B cell (primary cell): ENCODE measurements around the gene KRTAP19-5. TPM values are rescaled to one million over a fixed set of nuclear protein-coding genes. Genes with fewer than 3 reads are reported as not detected.

ENCODE experiments used
- ATAC-seq: fragments of 200-7000 bp; cut with Tn5 transposase; one replicate; pipeline ENCODE4 v1.10.0; 2021; ENCODE audit warnings: low read depth, mild to moderate bottlenecking, moderate number of reproducible peaks, moderate library complexity
- CTCF ChIA-PET: fragments of 350-600 bp; sonication (Branson Sonifier 250); formaldehyde crosslinking; loops from one replicate; lab custom pipeline; 2021; ENCODE audit warnings: antibody characterized with exemption, inconsistent platforms; lab: Charles Lee
- POLR2A ChIA-PET: fragments of 350-600 bp; sonication (Branson Sonifier 250); formaldehyde crosslinking; loops from one replicate; lab custom pipeline; 2021; ENCODE audit warnings: antibody characterized with exemption; lab: Charles Lee
- DNase-seq: peaks from one replicate; pipeline ENCODE4 v3.0.0; 2013
- H2AFZ ChIP-seq: 2 replicates; pipeline ENCODE4 v1.6.1; 2012; ENCODE audit warnings: mild to moderate bottlenecking, low read depth, low read length; ENCODE audit not compliant: insufficient read depth, poor library complexity, severe bottlenecking
- H3K27ac ChIP-seq, 2 donors: 1 replicate in 1 of 2; 2 replicates in 1 of 2; pipeline ENCODE4 v1.5.1; 2012 to 2013; ENCODE audit warnings: low read length in 2 of 2, mild to moderate bottlenecking in 2 of 2, moderate library complexity in 1 of 2
- H3K27me3 ChIP-seq, 4 experiments: fragments of 200-600 bp in 1 of 4; sonication (generic) in 1 of 4; replicated peaks in 1 of 4; 1 replicate in 2 of 4; 2 replicates in 2 of 4; pipeline versions ENCODE4 v1.6.1 to v1.7.0; 2013 to 2016; ENCODE audit warnings: low read length in 3 of 4, mild to moderate bottlenecking in 2 of 4, mixed read lengths in 1 of 4, moderate library complexity in 1 of 4; ENCODE audit not compliant: insufficient read depth in 4 of 4, control insufficient read depth in 3 of 4; ENCODE audit errors: control extremely low read depth in 1 of 4
- H3K36me3 ChIP-seq, 2 experiments: replicated peaks in 1 of 2; 1 replicate in 1 of 2; 2 replicates in 1 of 2; pipeline versions ENCODE4 v1.6.1 to v1.7.1; 2013; ENCODE audit warnings: low read length in 1 of 2; ENCODE audit not compliant: insufficient read depth in 2 of 2, control insufficient read depth in 1 of 2; ENCODE audit errors: control extremely low read depth in 1 of 2, extremely low read depth in 1 of 2
- H3K4me1 ChIP-seq, 2 donors: fragments of 200-600 bp in 1 of 2; sonication (generic) in 1 of 2; 1 replicate in 1 of 2; 2 replicates in 1 of 2; pipeline versions ENCODE4 v1.5.1 to v1.6.1; 2013 to 2017; ENCODE audit warnings: low read length in 2 of 2; ENCODE audit not compliant: control insufficient read depth in 2 of 2, insufficient read depth in 2 of 2
- H3K4me2 ChIP-seq: replicated peaks from 2 replicates; pipeline ENCODE3; 2012; ENCODE audit warnings: mild to moderate bottlenecking, low read depth, low read length; ENCODE audit not compliant: poor library complexity, severe bottlenecking
- H3K4me3 ChIP-seq, 5 experiments: fragments of 200-600 bp in 1 of 5; sonication (generic) in 1 of 5; 1 replicate in 3 of 5; 2 replicates in 2 of 5; pipeline versions ENCODE4 v1.5.1 to v1.7.0; 2011 to 2016; ENCODE audit warnings: low read length in 4 of 5, mild to moderate bottlenecking in 4 of 5, low read depth in 2 of 5, control low read depth in 1 of 5, moderate library complexity in 1 of 5; ENCODE audit not compliant: insufficient read depth in 1 of 5; ENCODE audit errors: control extremely low read depth in 1 of 5, extremely low read depth in 1 of 5
- H3K79me2 ChIP-seq: fragments of 200-600 bp; sonication (generic); one replicate; pipeline ENCODE4 v1.6.0; 2016; ENCODE audit warnings: low read length; ENCODE audit not compliant: control insufficient read depth, insufficient read depth
- H3K9ac ChIP-seq: fragments of 200-600 bp; sonication (generic); 2 replicates; pipeline ENCODE4 v1.6.1; 2017; ENCODE audit warnings: mild to moderate bottlenecking, low read length, moderate library complexity
- H3K9me3 ChIP-seq, 3 donors: one replicate each; pipeline versions ENCODE4 v1.6.1 to v1.7.1; 2013; ENCODE audit warnings: low read length in 2 of 3; ENCODE audit not compliant: control insufficient read depth in 2 of 3, insufficient read depth in 1 of 3; ENCODE audit errors: control extremely low read depth in 1 of 3
- H4K20me1 ChIP-seq: 2 replicates; pipeline ENCODE4 v1.6.0; 2012; ENCODE audit warnings: mild to moderate bottlenecking, low read length; ENCODE audit not compliant: insufficient read depth, control insufficient read depth, poor library complexity, severe bottlenecking
- H3K27ac Mint-ChIP-seq: one replicate; pipeline ENCODE4 v1.8.0; 2021; ENCODE audit warnings: mixed read lengths
- H3K27me3 Mint-ChIP-seq: one replicate; pipeline ENCODE4 v1.8.0; 2021; ENCODE audit warnings: mixed read lengths
- H3K4me1 Mint-ChIP-seq: one replicate; pipeline ENCODE4 v1.8.0; 2021; ENCODE audit warnings: mixed read lengths
- H3K4me3 Mint-ChIP-seq: one replicate; pipeline ENCODE4 v1.8.0; 2021; ENCODE audit warnings: mixed read lengths
- H3K9me3 Mint-ChIP-seq: one replicate; pipeline ENCODE4 v1.8.0; 2022; ENCODE audit warnings: mixed read lengths; ENCODE audit not compliant: insufficient read depth
- EZH2 ChIP-seq: IDR thresholded peaks from 2 replicates; pipeline ENCODE4 v1.6.1; 2012; ENCODE audit warnings: borderline replicate concordance, low read depth, mild to moderate bottlenecking, moderate library complexity, low read length; ENCODE audit not compliant: insufficient read depth, poor library complexity, severe bottlenecking
- WGBS: methylation state at CpG from one replicate; pipeline ENCODE4 v1.1.5; 2013; ENCODE audit warnings: missing lambda C conversion rate; ENCODE audit not compliant: insufficient coverage; 5-methylcytosine and 5-hydroxymethylcytosine counted together
- intact Hi-C: fragments of 100-400 bp; cut with micrococcal nuclease; formaldehyde crosslinking; loops from one replicate; pipeline ENCODE4 v1.10.0; 2022
- polyA plus RNA-seq: library from polyadenylated mRNA; depleted of rRNA; stranded (reverse); fragments of >200 nt; gene quantifications from 2 replicates; pipeline ENCODE4 v1.2.3, GENCODE V29; 2012
- total RNA-seq, 2 donors: library from RNA; stranded (reverse); fragments of 120-200 nt in 1 of 2; gene quantifications; 1 replicate in 1 of 2; 2 replicates in 1 of 2; pipeline versions ENCODE4 v1.2.3 to v1.2.4, GENCODE V29; 2013 to 2022
- TF ChIP-seq, protein P1 (sequence below): fragments of 200-600 bp; IDR thresholded peaks from one replicate; pipeline ENCODE4 v1.8.0; 2022; ENCODE audit warnings: antibody characterized with exemption, mild to moderate bottlenecking

KRTAP19-5 gene
- total and polyA plus RNA-seq, 2 donors (not counting 1 experiment from before 2014, with no cell fraction given): not detected

DNA sequence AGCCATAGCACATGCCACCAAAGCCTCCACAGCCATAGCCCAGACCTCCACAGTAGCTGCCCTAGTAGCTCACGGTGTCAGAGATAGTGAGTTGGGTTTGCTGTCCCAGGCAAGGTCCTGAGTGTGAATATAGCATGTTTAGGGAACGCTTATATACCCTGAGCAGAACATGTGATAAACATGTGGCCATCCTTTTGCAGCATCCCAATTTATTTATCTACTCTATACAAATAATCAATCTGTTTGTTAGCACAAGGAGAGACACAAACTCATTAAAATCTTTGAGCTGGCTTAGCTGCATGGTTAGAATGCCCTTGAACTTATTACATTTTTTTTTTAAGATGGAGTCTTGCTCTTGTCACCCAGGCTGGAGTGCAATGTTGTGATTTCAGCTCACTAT, 14.6 kb downstream of the KRTAP19-5 start, which contains the start of gene KRTAP19-2:
Gene KRTAP19-2, minus strand, starts transcription at position 101 of the 400 bp plus-strand sequence. Its CDS starts 88 bp downstream, at position 13.
- no peak within 1 kb of the TSS for H2AFZ ChIP-seq
- H3K9me3 ChIP-seq: peaks cover 0 to 10% (median 8%) of the 10 kb centered on the region in 3 donors
- H3K4me3 ChIP-seq: no peak within 1 kb of the TSS
- no peak within 1 kb of the TSS for H3K9ac ChIP-seq
- Mint-ChIP-seq H3K4me3 (no peak within 1 kb of the TSS), H3K27me3 (no peaks in the 10 kb centered on the region), H3K4me1 (no peaks in the 10 kb centered on the region), H3K9me3 (peaks cover 6% of the 10 kb centered on the region), H3K27ac (no peak within 1 kb of the TSS)
- H3K27me3 ChIP-seq: no peaks in the 10 kb centered on the region
- no peak within 1 kb of the TSS for H3K27ac ChIP-seq
- TF ChIP-seq, protein P1, sequence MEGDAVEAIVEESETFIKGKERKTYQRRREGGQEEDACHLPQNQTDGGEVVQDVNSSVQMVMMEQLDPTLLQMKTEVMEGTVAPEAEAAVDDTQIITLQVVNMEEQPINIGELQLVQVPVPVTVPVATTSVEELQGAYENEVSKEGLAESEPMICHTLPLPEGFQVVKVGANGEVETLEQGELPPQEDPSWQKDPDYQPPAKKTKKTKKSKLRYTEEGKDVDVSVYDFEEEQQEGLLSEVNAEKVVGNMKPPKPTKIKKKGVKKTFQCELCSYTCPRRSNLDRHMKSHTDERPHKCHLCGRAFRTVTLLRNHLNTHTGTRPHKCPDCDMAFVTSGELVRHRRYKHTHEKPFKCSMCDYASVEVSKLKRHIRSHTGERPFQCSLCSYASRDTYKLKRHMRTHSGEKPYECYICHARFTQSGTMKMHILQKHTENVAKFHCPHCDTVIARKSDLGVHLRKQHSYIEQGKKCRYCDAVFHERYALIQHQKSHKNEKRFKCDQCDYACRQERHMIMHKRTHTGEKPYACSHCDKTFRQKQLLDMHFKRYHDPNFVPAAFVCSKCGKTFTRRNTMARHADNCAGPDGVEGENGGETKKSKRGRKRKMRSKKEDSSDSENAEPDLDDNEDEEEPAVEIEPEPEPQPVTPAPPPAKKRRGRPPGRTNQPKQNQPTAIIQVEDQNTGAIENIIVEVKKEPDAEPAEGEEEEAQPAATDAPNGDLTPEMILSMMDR: no peak
- no peak for TF ChIP-seq EZH2
- no peaks in the 10 kb centered on the region for H3K79me2 ChIP-seq
- no peaks in the 10 kb centered on the region for H3K4me1 ChIP-seq
- no CpG with 5 or more reads among the region's 2 CpGs for WGBS
- DNase-seq (no peak), ATAC-seq (no peak)
- ChIA-PET POLR2A (no interaction called here), CTCF (no interaction called here)
- H3K4me2 ChIP-seq: no peak within 1 kb of the TSS
- H3K36me3 ChIP-seq: no peaks in the 10 kb centered on the region
- no peaks in the 10 kb centered on the region for H4K20me1 ChIP-seq
- intact Hi-C loops: no loop called here

DNA sequence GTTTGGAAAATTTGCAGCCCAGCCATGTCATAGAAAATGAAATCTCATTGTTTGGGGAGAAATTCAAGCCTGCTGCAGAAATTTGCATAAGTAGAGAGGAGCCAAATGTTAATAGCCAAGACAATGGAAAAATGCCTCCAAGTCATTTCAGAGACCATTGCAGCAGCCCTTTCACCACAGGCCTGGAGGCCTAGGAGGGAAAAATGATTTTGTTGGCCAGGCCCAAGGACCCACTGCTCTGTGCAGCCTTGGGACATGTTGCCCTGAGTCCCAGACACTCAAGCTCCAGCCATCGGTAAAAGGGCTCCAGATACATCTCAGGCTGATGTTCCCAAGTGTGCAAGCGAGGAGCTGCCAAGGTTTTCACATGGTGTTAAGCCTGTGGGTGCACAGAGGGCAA, 15.8 kb downstream of the KRTAP19-5 start:
- H3K4me3 Mint-ChIP-seq: no peak overlapping the region
- no peak overlapping the region for H3K9ac ChIP-seq
- no peak overlapping the region for H3K27ac ChIP-seq
- H3K27me3 Mint-ChIP-seq: no peaks in the 10 kb centered on the region
- no peak overlapping the region for H3K4me2 ChIP-seq
- ChIA-PET CTCF (no interaction called here), POLR2A (no interaction called here)
- no peaks in the 10 kb centered on the region for H3K4me1 Mint-ChIP-seq
- no peak overlapping the region for H3K4me3 ChIP-seq
- no peak overlapping the region for H3K27ac Mint-ChIP-seq
- intact Hi-C loops: no loop called here
- H3K9me3 Mint-ChIP-seq: peaks cover 6% of the 10 kb centered on the region
- DNase-seq: no peak
- H4K20me1 ChIP-seq: no peaks in the 10 kb centered on the region
- no peak overlapping the region for H2AFZ ChIP-seq
- no peaks in the 10 kb centered on the region for H3K27me3 ChIP-seq
- no peak for ATAC-seq
- no peaks in the 10 kb centered on the region for H3K36me3 ChIP-seq
- H3K79me2 ChIP-seq: no peaks in the 10 kb centered on the region
- peaks cover 0 to 10% (median 8%) of the 10 kb centered on the region in 3 donors for H3K9me3 ChIP-seq
- 66% methylated on average over 2 of the region's 2 CpGs for WGBS
- no peaks in the 10 kb centered on the region for H3K4me1 ChIP-seq
- TF ChIP-seq, protein P1: no peak
- no peak for TF ChIP-seq EZH2
